ENCODE results near the gene ITK.

GRCh38 chr5:157165261-157165660 is 15.4 kb upstream of the ITK start:
- TF ChIP-seq CTCF (IDR thresholded peaks at IDR 0.05) = no peak
- no peak for TF ChIP-seq POLR2AphosphoS5 (IDR thresholded peaks at IDR 0.05)
- no peak for TF ChIP-seq POLR2A (IDR thresholded peaks at IDR 0.05)

Measured in breast epithelium (tissue), 3 donors.